GM19239 (cell line): ENCODE results near the gene AHI1.
"Not testable (repeated sequence)": the region's sequence is repeated elsewhere in the genome, so short reads cannot be mapped to it uniquely, and the experiment has no call there.

Experiments
- DNase-seq: peaks from one replicate; pipeline ENCODE4 v3.0.0; 2011; ENCODE audit warnings: low spot score; ENCODE audit not compliant: insufficient read length
- FAIRE-seq: peaks from 2 replicates; lab custom pipeline; 2011; peaks lifted over from hg19 to GRCh38; lab: Jason Lieb, UNC

The AHI1 gene

GRCh38 chr6:135403584-135403983 is 94.0 kb downstream of the AHI1 start:
- FAIRE-seq (peak; percentile 56), DNase-seq (no peak)

- FAIRE-seq (peak; percentile 26), DNase-seq (no peak)
Measured at GRCh38 chr6:135402311-135402710, 95.2 kb downstream of the AHI1 start.

GRCh38 chr6:135397172-135397952 is 100.2 kb downstream of the AHI1 start:
- peak; percentile 23 for FAIRE-seq
- DNase-seq, result no peak

GRCh38 chr6:135395136-135395535 is 102.4 kb downstream of the AHI1 start:
- FAIRE-seq (no peak), DNase-seq (no peak)

- FAIRE-seq, result no peak
- no peak for DNase-seq
Measured at GRCh38 chr6:135393289-135393688, 104.3 kb downstream of the AHI1 start.

- peak; percentile 8 for FAIRE-seq
Measured at GRCh38 chr6:135390458-135390857, 107.1 kb downstream of the AHI1 start.

GRCh38 chr6:135385299-135385698 is 112.2 kb downstream of the AHI1 start:
- FAIRE-seq (no peak), DNase-seq (no peak)

More at GRCh38 chr6:135390458-135390857, 107.1 kb downstream of the AHI1 start:
- DNase-seq, result no peak

GRCh38 chr6:135383766-135384165 is 113.8 kb downstream of the AHI1 start:
- peak; percentile 37 for FAIRE-seq
- DNase-seq, result no peak

GRCh38 chr6:135383301-135383700 is 114.2 kb downstream of the AHI1 start:
- DNase-seq, result no peak
- FAIRE-seq, result no peak

GRCh38 chr6:135382182-135382628 is 115.3 kb downstream of the AHI1 start:
- DNase-seq (no peak), FAIRE-seq (peak; percentile 80)

GRCh38 chr6:135380793-135381192 is 116.7 kb downstream of the AHI1 start:
- FAIRE-seq (peak; percentile 59), DNase-seq (no peak)

- DNase-seq (no peak), FAIRE-seq (no peak)
Measured at GRCh38 chr6:135379647-135380046, 117.9 kb downstream of the AHI1 start.

- no peak for DNase-seq
- FAIRE-seq, result no peak
Measured at GRCh38 chr6:135372758-135373157, 124.8 kb downstream of the AHI1 start.

- not testable (repeated sequence) for FAIRE-seq, DNase-seq
Measured at GRCh38 chr6:135363622-135364021, 133.9 kb downstream of the AHI1 start.

GRCh38 chr6:135362124-135362523 is 135.4 kb downstream of the AHI1 start:
- no peak for DNase-seq
- FAIRE-seq, result no peak

- no peak for FAIRE-seq
- DNase-seq, result no peak
Measured at GRCh38 chr6:135360222-135360621, 137.3 kb downstream of the AHI1 start.

GRCh38 chr6:135358985-135359384 is 138.6 kb downstream of the AHI1 start:
- peak; percentile 63 for FAIRE-seq
- DNase-seq, result no peak

GRCh38 chr6:135358251-135358821 is 139.2 kb downstream of the AHI1 start:
- DNase-seq (no peak), FAIRE-seq (peak; percentile 60)

- no peak for FAIRE-seq
- DNase-seq, result no peak
Measured at GRCh38 chr6:135354407-135354806, 143.1 kb downstream of the AHI1 start.

- DNase-seq (no peak), FAIRE-seq (no peak)
Measured at GRCh38 chr6:135353113-135353512, 144.4 kb downstream of the AHI1 start.

GRCh38 chr6:135351635-135352034 is 145.9 kb downstream of the AHI1 start:
- DNase-seq (no peak), FAIRE-seq (no peak)

- FAIRE-seq, result no peak
- no peak for DNase-seq
Measured at GRCh38 chr6:135347887-135348286, 149.7 kb downstream of the AHI1 start.
